Measurements from ENCODE around the gene TMPRSS9. TPM values are rescaled to one million over a fixed set of nuclear protein-coding genes. Genes with fewer than 3 reads are reported as not detected.

Gene TMPRSS9
- total and polyA plus RNA-seq, 8 donors, result 1.1 TPM; not detected in 7

DNA sequence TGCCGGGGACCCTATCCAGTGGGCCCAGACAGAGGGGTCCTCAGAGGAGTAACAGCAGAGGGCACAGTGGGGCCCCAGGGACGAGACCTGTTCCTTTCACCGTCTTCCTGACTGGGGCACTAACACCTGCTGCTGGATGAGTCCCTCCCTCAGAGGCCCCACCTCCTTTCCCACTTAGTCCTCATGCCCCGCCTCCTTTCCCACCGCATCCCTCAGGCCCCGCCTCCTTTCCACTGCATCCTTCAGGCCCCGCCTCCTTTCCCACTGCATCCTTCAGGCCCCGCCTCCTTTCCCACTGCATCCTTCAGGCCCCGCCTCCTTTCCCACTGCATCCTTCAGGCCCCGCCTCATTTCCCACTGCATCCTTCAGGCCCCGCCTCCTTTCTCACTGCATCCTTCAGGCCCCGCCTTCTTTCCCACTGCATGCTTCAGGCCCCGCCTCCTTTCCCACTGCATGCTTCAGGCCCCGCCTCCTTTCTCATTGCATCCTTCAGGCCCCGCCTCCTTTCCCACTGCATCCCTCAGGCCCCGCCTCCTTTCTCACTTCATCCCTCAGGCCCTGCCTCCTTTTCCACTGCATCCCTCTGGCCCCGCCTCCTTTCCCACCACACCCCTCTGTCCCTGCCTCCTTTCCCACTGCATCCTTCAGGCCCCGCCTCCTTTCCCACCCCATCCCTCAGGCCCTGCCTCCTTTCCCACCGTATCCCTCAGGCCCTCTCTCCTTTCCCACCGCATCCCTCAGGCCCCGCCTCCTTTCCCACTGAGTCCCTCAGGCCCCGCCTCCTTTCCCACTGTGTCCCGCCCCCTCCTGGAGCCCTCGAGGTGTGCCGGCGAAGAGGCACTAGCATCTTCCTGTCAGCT is 24.8 kb upstream of the TMPRSS9 start:
- peaks cover 4 to 42% (median 29%) of the 10 kb centered on the region in 4 donors for H3K36me3 ChIP-seq
- H3K4me3 ChIP-seq, result no peak overlapping the region
- H3K27me3 ChIP-seq, result no peaks in the 10 kb centered on the region
- H3K4me1 ChIP-seq, result peaks cover 35 to 67% (median 43%) of the 10 kb centered on the region in 4 donors
- WGBS, 5 donors, result 90 to 96% (median 94%) methylated on average over 24 to 26 of the region's 26 CpGs
- no peaks in the 10 kb centered on the region for H3K9me3 ChIP-seq
- H3K27ac ChIP-seq, result no peak overlapping the region
- no peak for DNase-seq
- intact Hi-C loops (cut with DNase I; ENCODE audit: low total_unique reads), result no loop called here
- no peak for TF ChIP-seq EP300 (IDR thresholded peaks at IDR 0.05)
- no peak for TF ChIP-seq POLR2A (IDR thresholded peaks at IDR 0.05)
- no peak for TF ChIP-seq POLR2AphosphoS5 (IDR thresholded peaks at IDR 0.05)
- TF ChIP-seq, protein P1, sequence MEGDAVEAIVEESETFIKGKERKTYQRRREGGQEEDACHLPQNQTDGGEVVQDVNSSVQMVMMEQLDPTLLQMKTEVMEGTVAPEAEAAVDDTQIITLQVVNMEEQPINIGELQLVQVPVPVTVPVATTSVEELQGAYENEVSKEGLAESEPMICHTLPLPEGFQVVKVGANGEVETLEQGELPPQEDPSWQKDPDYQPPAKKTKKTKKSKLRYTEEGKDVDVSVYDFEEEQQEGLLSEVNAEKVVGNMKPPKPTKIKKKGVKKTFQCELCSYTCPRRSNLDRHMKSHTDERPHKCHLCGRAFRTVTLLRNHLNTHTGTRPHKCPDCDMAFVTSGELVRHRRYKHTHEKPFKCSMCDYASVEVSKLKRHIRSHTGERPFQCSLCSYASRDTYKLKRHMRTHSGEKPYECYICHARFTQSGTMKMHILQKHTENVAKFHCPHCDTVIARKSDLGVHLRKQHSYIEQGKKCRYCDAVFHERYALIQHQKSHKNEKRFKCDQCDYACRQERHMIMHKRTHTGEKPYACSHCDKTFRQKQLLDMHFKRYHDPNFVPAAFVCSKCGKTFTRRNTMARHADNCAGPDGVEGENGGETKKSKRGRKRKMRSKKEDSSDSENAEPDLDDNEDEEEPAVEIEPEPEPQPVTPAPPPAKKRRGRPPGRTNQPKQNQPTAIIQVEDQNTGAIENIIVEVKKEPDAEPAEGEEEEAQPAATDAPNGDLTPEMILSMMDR (IDR thresholded peaks at IDR 0.05), result no peak

GRCh38 chr19:2335848-2336247 is 24.2 kb upstream of the TMPRSS9 start:
- 66 to 95% (median 86%) methylated on average over 3 of the region's 3 CpGs for WGBS, 5 donors
- Histone ChIP-seq H3K27me3 (no peaks in the 10 kb centered on the region), H3K27ac (no peak overlapping the region), H3K9me3 (no peaks in the 10 kb centered on the region), H3K4me3 (no peak overlapping the region), H3K4me1 (peaks cover 29 to 60% (median 37%) of the 10 kb centered on the region in 4 donors), H3K36me3 (peaks cover 6 to 48% (median 36%) of the 10 kb centered on the region in 4 donors)
- DNase-seq, result no peak
- TF ChIP-seq, protein P1 (IDR thresholded peaks at IDR 0.05), result no peak
- TF ChIP-seq POLR2AphosphoS5 (IDR thresholded peaks at IDR 0.05) (no peak), EP300 (IDR thresholded peaks at IDR 0.05) (no peak), POLR2A (IDR thresholded peaks at IDR 0.05) (no peak)
- intact Hi-C loops (cut with DNase I; ENCODE audit: low total_unique reads), result no loop called here

DNA sequence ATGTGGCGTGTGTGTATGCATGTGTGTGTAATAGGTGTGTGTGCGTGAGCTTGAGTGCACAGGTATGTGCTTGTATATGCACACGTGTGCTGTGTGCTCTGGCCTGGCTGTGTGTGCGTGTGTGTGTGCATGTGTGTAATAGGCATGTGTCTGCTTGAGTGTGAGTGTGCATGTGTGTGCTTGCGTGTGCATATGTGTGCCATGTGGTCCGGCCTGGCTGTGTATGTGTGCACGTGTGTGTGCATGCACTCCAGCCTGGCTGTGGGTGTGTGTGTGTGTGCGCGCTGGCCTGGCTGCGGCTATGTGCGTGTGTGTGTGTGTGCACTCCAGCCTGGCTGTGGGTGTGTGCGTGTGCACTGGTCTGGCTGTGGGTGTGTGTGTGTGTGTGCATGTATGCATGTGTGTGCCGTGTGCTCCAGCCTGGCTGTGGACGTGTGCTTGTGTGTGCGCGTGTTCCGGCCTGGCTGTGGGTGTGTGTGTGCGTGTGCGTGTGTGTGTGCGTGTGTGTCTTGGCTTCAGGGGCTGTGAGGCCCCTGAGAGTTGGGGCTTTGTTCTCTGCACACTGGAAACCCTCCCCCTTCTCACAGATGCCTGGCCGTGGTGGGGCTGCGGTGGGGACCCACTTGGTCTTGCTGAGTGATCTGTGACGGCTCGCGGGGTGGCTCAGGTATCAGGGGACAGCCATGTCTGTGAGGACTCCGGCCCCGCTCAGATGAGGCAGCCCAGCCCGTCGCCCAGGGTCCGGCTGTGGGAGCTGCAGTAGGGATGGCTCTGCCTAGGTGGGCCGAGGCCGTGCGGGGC is 23.3 kb upstream of the TMPRSS9 start:
- H3K27ac ChIP-seq, result no peak overlapping the region
- no peaks in the 10 kb centered on the region for H3K27me3 ChIP-seq
- 87 to 93% (median 90%) methylated on average over 25 to 33 of the region's 33 CpGs for WGBS, 5 donors
- no peak for TF ChIP-seq EP300 (IDR thresholded peaks at IDR 0.05)
- TF ChIP-seq, protein P1 (IDR thresholded peaks at IDR 0.05), result no peak
- no peak for TF ChIP-seq POLR2A (IDR thresholded peaks at IDR 0.05)
- no peak for TF ChIP-seq POLR2AphosphoS5 (IDR thresholded peaks at IDR 0.05)
- DNase-seq, result no peak
- peaks cover 20 to 52% (median 28%) of the 10 kb centered on the region in 4 donors for H3K4me1 ChIP-seq
- intact Hi-C loops (cut with DNase I; ENCODE audit: low total_unique reads), result no loop called here
- H3K36me3 ChIP-seq, result peaks cover 13 to 57% (median 45%) of the 10 kb centered on the region in 4 donors
- no peak overlapping the region for H3K4me3 ChIP-seq
- H3K9me3 ChIP-seq, result no peaks in the 10 kb centered on the region

- intact Hi-C loops (cut with DNase I; ENCODE audit: low total_unique reads), result no loop called here
- DNase-seq, result peak in 1 of 2 donors; percentile 93
- no peak overlapping the region for H3K27ac ChIP-seq
- peaks cover 13 to 62% (median 51%) of the 10 kb centered on the region in 4 donors for H3K36me3 ChIP-seq
- no peaks in the 10 kb centered on the region for H3K9me3 ChIP-seq
- no peaks in the 10 kb centered on the region for H3K27me3 ChIP-seq
- peaks cover 15 to 46% (median 22%) of the 10 kb centered on the region in 4 donors for H3K4me1 ChIP-seq
- H3K4me3 ChIP-seq, result no peak overlapping the region
- 60 to 73% (median 65%) methylated on average over 12 to 19 of the region's 19 CpGs for WGBS, 5 donors
- TF ChIP-seq, protein P1 (IDR thresholded peaks at IDR 0.05), result no peak
- no peak for TF ChIP-seq POLR2AphosphoS5 (IDR thresholded peaks at IDR 0.05)
- no peak for TF ChIP-seq EP300 (IDR thresholded peaks at IDR 0.05)
- no peak for TF ChIP-seq POLR2A (IDR thresholded peaks at IDR 0.05)
These were observed 22.7 kb upstream of the TMPRSS9 start for GRCh38 chr19:2337329-2337707.
